HFF-Myc (cell line): ENCODE data around the gene RBBP7.

Experiments used
- DNase-seq: peaks from one replicate; pipeline ENCODE4 v3.0.0-alpha.2; 2011; ENCODE audit warnings: low read depth; ENCODE audit errors: extremely low read depth
- H3K4me3 ChIP-seq: replicated peaks from 2 replicates; pipeline ENCODE4 v1.5.1; 2011; ENCODE audit warnings: low read depth, mild to moderate bottlenecking, control low read depth, low read length
- TF ChIP-seq, protein P1 (sequence below): IDR thresholded peaks from 2 replicates; pipeline ENCODE4 v1.5.1; 2012; ENCODE audit warnings: mild to moderate bottlenecking, low read depth, low read length, control low read depth; ENCODE audit errors: missing control alignments

The RBBP7 gene

DNA sequence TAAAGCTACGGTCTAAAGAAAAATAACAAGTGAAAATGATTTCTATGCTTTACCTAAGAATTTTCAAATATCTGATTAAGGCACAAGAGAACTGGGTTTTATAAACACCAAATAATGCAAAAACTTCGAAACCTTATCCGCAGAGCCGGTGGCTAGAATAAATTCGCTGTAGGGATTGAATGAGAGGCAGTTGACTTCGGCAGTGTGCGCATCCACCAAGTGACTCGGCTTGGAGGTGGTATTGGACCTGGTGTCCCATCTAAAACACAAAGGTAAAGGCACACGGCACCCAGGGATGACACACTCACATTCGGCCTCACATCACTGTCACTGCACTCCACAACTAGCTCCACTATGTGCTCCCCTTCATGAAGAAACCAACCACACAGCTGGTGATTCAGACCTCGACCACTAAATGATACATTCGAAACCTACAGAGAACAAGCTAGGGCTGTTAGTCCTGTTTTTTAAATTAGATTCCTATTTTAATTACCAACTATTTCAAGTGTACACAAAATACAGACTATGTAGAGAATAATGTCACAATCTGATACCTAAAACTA lies 17.5 kb downstream of the RBBP7 start:
- no peak for DNase-seq
- TF ChIP-seq, protein P1, sequence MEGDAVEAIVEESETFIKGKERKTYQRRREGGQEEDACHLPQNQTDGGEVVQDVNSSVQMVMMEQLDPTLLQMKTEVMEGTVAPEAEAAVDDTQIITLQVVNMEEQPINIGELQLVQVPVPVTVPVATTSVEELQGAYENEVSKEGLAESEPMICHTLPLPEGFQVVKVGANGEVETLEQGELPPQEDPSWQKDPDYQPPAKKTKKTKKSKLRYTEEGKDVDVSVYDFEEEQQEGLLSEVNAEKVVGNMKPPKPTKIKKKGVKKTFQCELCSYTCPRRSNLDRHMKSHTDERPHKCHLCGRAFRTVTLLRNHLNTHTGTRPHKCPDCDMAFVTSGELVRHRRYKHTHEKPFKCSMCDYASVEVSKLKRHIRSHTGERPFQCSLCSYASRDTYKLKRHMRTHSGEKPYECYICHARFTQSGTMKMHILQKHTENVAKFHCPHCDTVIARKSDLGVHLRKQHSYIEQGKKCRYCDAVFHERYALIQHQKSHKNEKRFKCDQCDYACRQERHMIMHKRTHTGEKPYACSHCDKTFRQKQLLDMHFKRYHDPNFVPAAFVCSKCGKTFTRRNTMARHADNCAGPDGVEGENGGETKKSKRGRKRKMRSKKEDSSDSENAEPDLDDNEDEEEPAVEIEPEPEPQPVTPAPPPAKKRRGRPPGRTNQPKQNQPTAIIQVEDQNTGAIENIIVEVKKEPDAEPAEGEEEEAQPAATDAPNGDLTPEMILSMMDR = no peak
- H3K4me3 ChIP-seq = no peak overlapping the region

GRCh38 chrX:16851827-16852226 lies 18.3 kb downstream of the RBBP7 start:
- H3K4me3 ChIP-seq = no peak overlapping the region
- TF ChIP-seq, protein P1 = no peak
- DNase-seq = no peak

GRCh38 chrX:16851421-16851820 lies 18.7 kb downstream of the RBBP7 start:
- H3K4me3 ChIP-seq = no peak overlapping the region
- no peak for DNase-seq
- TF ChIP-seq, protein P1 = no peak

GRCh38 chrX:16848541-16848940 lies 21.6 kb downstream of the RBBP7 start:
- no peak for DNase-seq
- TF ChIP-seq, protein P1 = no peak

GRCh38 chrX:16845686-16846085 lies 24.5 kb downstream of the RBBP7 start:
- TF ChIP-seq, protein P1 = no peak
- no peak for DNase-seq
- H3K4me3 ChIP-seq = no peak overlapping the region

More at GRCh38 chrX:16848541-16848940, 21.6 kb downstream of the RBBP7 start:
- no peak overlapping the region for H3K4me3 ChIP-seq

DNA sequence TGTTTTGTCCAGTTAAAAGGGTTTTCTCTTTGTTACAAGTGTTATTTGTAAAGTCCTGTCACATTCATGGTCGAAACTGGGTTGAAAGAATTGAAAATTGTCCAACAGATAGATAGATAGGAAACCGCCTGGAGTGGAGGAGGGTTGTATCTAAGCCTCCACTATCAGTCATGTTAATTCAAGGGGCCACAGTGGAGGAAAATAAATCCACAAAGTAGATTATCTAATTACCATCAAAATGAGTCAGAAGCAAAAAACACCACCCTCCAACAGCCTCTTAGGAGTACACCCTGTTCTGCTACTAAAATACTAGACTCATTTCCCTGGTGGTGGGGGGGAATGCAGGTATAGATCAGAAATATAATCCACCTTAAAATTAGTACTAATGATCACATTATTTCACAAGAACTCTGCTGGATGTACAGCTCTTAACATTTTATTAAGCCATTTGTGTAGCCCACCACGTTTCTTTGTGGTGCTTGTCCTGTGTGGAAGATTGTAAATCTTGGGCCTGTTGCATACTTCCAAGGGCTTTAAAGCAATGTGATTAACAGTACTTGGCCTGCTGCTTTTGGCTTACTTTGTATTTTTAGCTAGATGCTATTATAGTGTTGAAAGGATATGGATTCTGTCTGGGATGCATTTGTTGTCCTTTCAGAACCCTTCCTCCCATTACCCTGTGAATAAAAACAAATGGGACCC lies 26.8 kb downstream of the RBBP7 start:
- no peak overlapping the region for H3K4me3 ChIP-seq
- DNase-seq = no peak
- TF ChIP-seq, protein P1 = no peak
